Endodermal cell (in vitro differentiated cells): ENCODE data around the gene LENEP. TPM values are rescaled to one million over a fixed set of nuclear protein-coding genes. Genes with fewer than 3 reads are reported as not detected.

Experiments used
- DNase-seq: peaks from one replicate; pipeline ENCODE4 v3.0.0-alpha.2; 2017
- H3K27ac ChIP-seq: 2 replicates; pipeline ENCODE4 v1.5.1; 2013; ENCODE audit warnings: mild to moderate bottlenecking, low read depth, low read length, moderate library complexity
- H3K27me3 ChIP-seq: 2 replicates; pipeline ENCODE4 v1.6.1; 2013; ENCODE audit warnings: mild to moderate bottlenecking, low read length, moderate library complexity; ENCODE audit not compliant: insufficient read depth, control insufficient read depth, poor library complexity, severe bottlenecking
- H3K36me3 ChIP-seq: 2 replicates; pipeline ENCODE4 v1.7.0; 2013; ENCODE audit warnings: mild to moderate bottlenecking, low read length, moderate library complexity; ENCODE audit not compliant: control insufficient read depth, insufficient read depth
- H3K4me1 ChIP-seq: one replicate; pipeline ENCODE4 v1.7.0; 2013; ENCODE audit warnings: low read length; ENCODE audit not compliant: control insufficient read depth, insufficient read depth
- H3K4me3 ChIP-seq: 2 replicates; pipeline ENCODE4 v1.5.1; 2013; ENCODE audit warnings: mild to moderate bottlenecking, low read length, moderate library complexity
- H3K9ac ChIP-seq: 2 replicates; pipeline ENCODE4 v1.6.1; 2013; ENCODE audit warnings: mild to moderate bottlenecking, low read length, moderate library complexity; ENCODE audit not compliant: poor library complexity, severe bottlenecking; ENCODE audit errors: extremely low read depth
- H3K9me3 ChIP-seq: 2 replicates; pipeline ENCODE4 v1.6.1; 2013; ENCODE audit warnings: mild to moderate bottlenecking, low read length, moderate library complexity; ENCODE audit not compliant: control insufficient read depth
- H3K27ac Mint-ChIP-seq: 2 replicates; pipeline ENCODE4 v1.8.0; 2020; ENCODE audit warnings: mixed read lengths
- H3K27me3 Mint-ChIP-seq: 2 replicates; pipeline ENCODE4 v1.8.0; 2021; ENCODE audit warnings: mild to moderate bottlenecking, mixed read lengths; ENCODE audit not compliant: insufficient read depth
- H3K36me3 Mint-ChIP-seq: 2 replicates; pipeline ENCODE4 v1.8.0; 2020; ENCODE audit warnings: low read depth, mixed read lengths
- H3K4me1 Mint-ChIP-seq: 2 replicates; pipeline ENCODE4 v1.8.0; 2020; ENCODE audit warnings: mixed read lengths
- H3K4me3 Mint-ChIP-seq: 2 replicates; pipeline ENCODE4 v1.8.0; 2020; ENCODE audit warnings: mild to moderate bottlenecking, moderate library complexity, mixed read lengths
- H3K9me3 Mint-ChIP-seq: 2 replicates; pipeline ENCODE4 v1.8.0; 2020; ENCODE audit warnings: mild to moderate bottlenecking, mixed read lengths
- CTCF ChIP-seq: fragments of 200-600 bp; sonication (generic); conservative IDR thresholded peaks from 2 replicates; pipeline ENCODE4 v1.5.0; 2021; ENCODE audit warnings: antibody characterized with exemption, mild to moderate bottlenecking
- WGBS, 2 experiments: methylation state at CpG; one replicate each; pipeline versions ENCODE4 v1.1.5 to v1.1.7; 2013; ENCODE audit warnings: missing lambda C conversion rate in 2 of 2, mixed read lengths in 1 of 2; ENCODE audit not compliant: insufficient coverage in 1 of 2, insufficient read length in 1 of 2; 5-methylcytosine and 5-hydroxymethylcytosine counted together
- total RNA-seq, 2 donors: library from RNA; stranded (reverse); fragmentation: NEBNext Ultra II Directional in 1 of 2; extraction: Animal tissue kit (Norgen Biotek cat#: 25700) in 1 of 2; gene quantifications; 2 replicates in 1 of 2; 3 replicates in 1 of 2; pipeline ENCODE4 v1.2.1, GENCODE V29; 2021

The LENEP gene
- total RNA-seq, 2 donors from 2014 or later = 2.0 TPM; not detected in 1

- no peak overlapping the region for H3K4me3 Mint-ChIP-seq
- peaks cover 14% of the 10 kb centered on the region for H3K36me3 Mint-ChIP-seq
- Histone ChIP-seq H3K4me1 (no peaks in the 10 kb centered on the region), H3K4me3 (no peak overlapping the region), H3K27ac (no peak overlapping the region), H3K9me3 (no peaks in the 10 kb centered on the region), H3K36me3 (peaks cover 10% of the 10 kb centered on the region), H3K9ac (no peak overlapping the region), H3K27me3 (no peaks in the 10 kb centered on the region)
- DNase-seq = no peak
- 88 to 100% methylated on average over 1 to 8 of the region's 8 CpGs for WGBS, 2 experiments
- TF ChIP-seq CTCF = no peak
- H3K27me3 Mint-ChIP-seq = no peaks in the 10 kb centered on the region
- H3K27ac Mint-ChIP-seq = no peak overlapping the region
- H3K4me1 Mint-ChIP-seq = peaks cover 14% of the 10 kb centered on the region
- H3K9me3 Mint-ChIP-seq = no peaks in the 10 kb centered on the region
Observed at GRCh38 chr1:155013632-155014031, 20.2 kb downstream of the LENEP start.

GRCh38 chr1:155014709-155015508 is 21.5 kb downstream of the LENEP start:
- Histone ChIP-seq H3K27me3 (no peaks in the 10 kb centered on the region), H3K36me3 (peaks cover 10% of the 10 kb centered on the region), H3K9ac (no peak overlapping the region), H3K4me1 (no peaks in the 10 kb centered on the region), H3K9me3 (no peaks in the 10 kb centered on the region), H3K4me3 (no peak overlapping the region), H3K27ac (no peak overlapping the region)
- Mint-ChIP-seq H3K9me3 (no peaks in the 10 kb centered on the region), H3K27ac (no peak overlapping the region), H3K4me1 (peaks cover 8% of the 10 kb centered on the region), H3K4me3 (no peak overlapping the region), H3K36me3 (peaks cover 14% of the 10 kb centered on the region), H3K27me3 (peaks cover 4% of the 10 kb centered on the region)
- 91 to 94% methylated on average over 24 to 31 of the region's 31 CpGs for WGBS, 2 experiments
- no peak for TF ChIP-seq CTCF
- DNase-seq = no peak

GRCh38 chr1:155015527-155016230 is 22.3 kb downstream of the LENEP start:
- Mint-ChIP-seq H3K27ac (no peak overlapping the region), H3K36me3 (peaks cover 14% of the 10 kb centered on the region), H3K27me3 (peaks cover 5% of the 10 kb centered on the region), H3K4me3 (no peak overlapping the region), H3K4me1 (peaks cover 7% of the 10 kb centered on the region), H3K9me3 (no peaks in the 10 kb centered on the region)
- WGBS, 2 experiments = 94 to 95% methylated on average over 16 of the region's 16 CpGs
- no peak overlapping the region for H3K4me3 ChIP-seq
- H3K36me3 ChIP-seq = peaks cover 10% of the 10 kb centered on the region
- no peak overlapping the region for H3K9ac ChIP-seq
- TF ChIP-seq CTCF = no peak
- no peaks in the 10 kb centered on the region for H3K9me3 ChIP-seq
- no peaks in the 10 kb centered on the region for H3K4me1 ChIP-seq
- no peaks in the 10 kb centered on the region for H3K27me3 ChIP-seq
- DNase-seq = no peak
- H3K27ac ChIP-seq = no peak overlapping the region
